BJ (cell line): ENCODE measurements around the gene RBP3. TPM values are rescaled to one million over a fixed set of nuclear protein-coding genes. Genes with fewer than 3 reads are reported as not detected.

Experiments
- CTCF ChIA-PET: fragments of 350-600 bp; formaldehyde crosslinking; extraction: SDS; loops from one replicate; lab custom pipeline; 2021; ENCODE audit warnings: antibody characterized with exemption, inconsistent platforms; lab: Yijun Ruan, JAX
- POLR2A ChIA-PET: fragments of 300-600 bp; sonication (Branson Sonifier 250); formaldehyde crosslinking; extraction: SDS; loops from one replicate; lab custom pipeline; 2021; ENCODE audit warnings: antibody characterized with exemption; lab: Charles Lee
- DNase-seq: peaks from one replicate; pipeline ENCODE4 v3.0.0-alpha.2; 2011; ENCODE audit warnings: low read depth
- H3K27me3 ChIP-seq: 2 replicates; pipeline ENCODE4 v1.6.0; 2011; ENCODE audit warnings: low read length; ENCODE audit not compliant: control insufficient read depth, insufficient read depth
- H3K36me3 ChIP-seq: 2 replicates; pipeline ENCODE4 v1.5.1; 2011; ENCODE audit warnings: low read length; ENCODE audit not compliant: control insufficient read depth, insufficient read depth
- H3K4me3 ChIP-seq: 2 replicates; pipeline ENCODE4 v1.5.1; 2011; ENCODE audit warnings: low read depth, mild to moderate bottlenecking, control low read depth, low read length
- polyA plus RNA-seq: library from polyadenylated mRNA; depleted of rRNA; stranded (reverse); fragments of >200 nt; gene quantifications from 2 replicates; pipeline ENCODE4 v1.2.3, GENCODE V29; 2011
- TF ChIP-seq, protein P1 (sequence below): IDR thresholded peaks from 2 replicates; pipeline ENCODE4 v1.5.1; 2011; ENCODE audit warnings: low read depth, mild to moderate bottlenecking, control low read depth, inconsistent platforms, low read length, moderate library complexity; ENCODE audit not compliant: insufficient read depth

Gene RBP3
- polyA plus RNA-seq, 1 experiment = not detected

- POLR2A ChIA-PET = no interaction called here
- H3K27me3 ChIP-seq = peaks cover 27% of the 10 kb centered on the region
- TF ChIP-seq, protein P1, sequence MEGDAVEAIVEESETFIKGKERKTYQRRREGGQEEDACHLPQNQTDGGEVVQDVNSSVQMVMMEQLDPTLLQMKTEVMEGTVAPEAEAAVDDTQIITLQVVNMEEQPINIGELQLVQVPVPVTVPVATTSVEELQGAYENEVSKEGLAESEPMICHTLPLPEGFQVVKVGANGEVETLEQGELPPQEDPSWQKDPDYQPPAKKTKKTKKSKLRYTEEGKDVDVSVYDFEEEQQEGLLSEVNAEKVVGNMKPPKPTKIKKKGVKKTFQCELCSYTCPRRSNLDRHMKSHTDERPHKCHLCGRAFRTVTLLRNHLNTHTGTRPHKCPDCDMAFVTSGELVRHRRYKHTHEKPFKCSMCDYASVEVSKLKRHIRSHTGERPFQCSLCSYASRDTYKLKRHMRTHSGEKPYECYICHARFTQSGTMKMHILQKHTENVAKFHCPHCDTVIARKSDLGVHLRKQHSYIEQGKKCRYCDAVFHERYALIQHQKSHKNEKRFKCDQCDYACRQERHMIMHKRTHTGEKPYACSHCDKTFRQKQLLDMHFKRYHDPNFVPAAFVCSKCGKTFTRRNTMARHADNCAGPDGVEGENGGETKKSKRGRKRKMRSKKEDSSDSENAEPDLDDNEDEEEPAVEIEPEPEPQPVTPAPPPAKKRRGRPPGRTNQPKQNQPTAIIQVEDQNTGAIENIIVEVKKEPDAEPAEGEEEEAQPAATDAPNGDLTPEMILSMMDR = no peak
- DNase-seq = no peak
- H3K4me3 ChIP-seq = no peak overlapping the region
- H3K36me3 ChIP-seq = no peaks in the 10 kb centered on the region
- CTCF ChIA-PET = interaction anchor here (1.4 to 2.8 kb wide), 3 partner anchors 9 to 17 kb away, joined by 5 to 12 read pairs (median 8); no protein-coding TSS in a partner anchor
These were observed 31.3 kb downstream of the RBP3 start for GRCh38 chr10:47379445-47379785.

- ChIA-PET CTCF (interaction anchor here (1.0 to 2.8 kb wide), 3 partner anchors 15 to 1096 kb away, joined by 4 to 12 read pairs (median 8); no protein-coding TSS in a partner anchor), POLR2A (no interaction called here)
- Histone ChIP-seq H3K27me3 (peaks cover 27% of the 10 kb centered on the region), H3K4me3 (no peak overlapping the region), H3K36me3 (no peaks in the 10 kb centered on the region)
- DNase-seq = no peak
- TF ChIP-seq, protein P1 = no peak
These were observed 31.7 kb downstream of the RBP3 start for GRCh38 chr10:47379901-47380300.

DNA sequence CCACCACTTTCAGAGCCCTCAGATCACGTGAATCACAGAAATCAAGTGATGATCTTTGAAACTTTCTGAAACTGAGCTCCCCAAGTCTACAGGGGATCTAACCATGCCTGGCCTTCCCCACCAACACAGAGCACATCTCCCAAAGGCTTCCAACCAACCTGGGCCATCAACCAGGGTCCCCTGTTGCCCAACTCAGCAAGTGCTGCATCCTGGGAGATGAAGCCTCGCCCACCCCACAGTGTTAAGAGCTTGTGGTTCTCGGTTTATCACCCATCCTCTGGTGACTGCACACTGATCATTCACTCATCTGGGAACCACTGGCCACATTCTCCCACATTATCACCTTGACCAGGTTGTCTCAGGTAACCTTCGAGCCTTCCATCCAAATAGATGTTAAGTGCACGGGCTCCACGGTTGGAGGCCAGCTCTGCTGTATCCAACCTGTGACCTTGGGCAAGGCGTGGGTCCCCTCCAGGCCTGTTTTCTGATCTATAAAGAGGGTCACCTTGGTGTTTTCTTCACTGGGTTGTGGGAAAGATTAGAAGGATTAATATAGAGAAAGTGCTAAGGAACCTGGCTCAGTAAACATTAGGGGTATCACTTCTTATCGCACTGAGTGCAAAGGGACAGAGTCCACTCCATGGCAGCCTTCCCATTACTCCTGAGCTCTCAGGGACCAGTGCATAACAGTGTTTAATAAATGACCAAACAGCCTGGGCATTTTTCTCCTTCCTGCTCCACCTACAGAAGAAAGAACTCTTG lies 32.4 kb downstream of the RBP3 start:
- ChIA-PET CTCF (interaction anchor here (1.0 to 2.8 kb wide), 3 partner anchors 16 to 1097 kb away, joined by 4 to 12 read pairs (median 8); no protein-coding TSS in a partner anchor), POLR2A (no interaction called here)
- H3K36me3 ChIP-seq = no peaks in the 10 kb centered on the region
- DNase-seq = no peak
- H3K4me3 ChIP-seq = no peak overlapping the region
- H3K27me3 ChIP-seq = peaks cover 27% of the 10 kb centered on the region
- TF ChIP-seq, protein P1 = no peak

DNA sequence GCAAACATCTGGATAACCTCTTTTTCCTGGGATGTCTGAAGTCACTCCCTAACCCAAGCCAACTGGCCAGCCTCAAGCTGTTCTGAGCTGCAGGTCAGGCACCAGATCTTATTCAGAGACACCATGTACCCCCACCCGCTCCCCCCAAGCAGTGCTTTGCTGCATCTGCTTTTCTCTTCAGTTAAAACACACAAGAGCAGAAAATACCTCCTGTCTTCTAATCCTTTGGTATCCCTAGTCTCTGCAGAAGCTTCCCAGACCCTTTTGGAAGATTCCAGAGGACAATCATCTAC lies 32.9 kb downstream of the RBP3 start:
- CTCF ChIA-PET = interaction anchor here (2.3 to 2.8 kb wide), 2 partner anchors 16 to 18 kb away, joined by 8 to 12 read pairs; no protein-coding TSS in a partner anchor
- DNase-seq = no peak
- peaks cover 23% of the 10 kb centered on the region for H3K27me3 ChIP-seq

More for the DNA sequence above, 32.9 kb downstream of the RBP3 start:
- Histone ChIP-seq H3K4me3 (no peak overlapping the region), H3K36me3 (no peaks in the 10 kb centered on the region)
- TF ChIP-seq, protein P1 = no peak
- POLR2A ChIA-PET = no interaction called here
